Nephron progenitor cell (in vitro differentiated cells): ENCODE measurements around the gene SLX4IP.
A peak's percentile ranks its signal among the peaks of the same experiment; 100 is the strongest.

Experiments used
- DNase-seq: peaks from one replicate; pipeline ENCODE4 v3.0.0; 2021
- H3K27ac Mint-ChIP-seq: 2 replicates; pipeline ENCODE4 v1.8.0; 2021; ENCODE audit warnings: mild to moderate bottlenecking, moderate library complexity, mixed read lengths
- H3K27me3 Mint-ChIP-seq: 2 replicates; pipeline ENCODE4 v1.8.0; 2021; ENCODE audit warnings: mild to moderate bottlenecking, low read depth, mixed read lengths; ENCODE audit not compliant: poor library complexity
- H3K36me3 Mint-ChIP-seq: 2 replicates; pipeline ENCODE4 v1.8.0; 2021; ENCODE audit warnings: low read depth, mixed read lengths
- H3K4me1 Mint-ChIP-seq: 2 replicates; pipeline ENCODE4 v1.8.0; 2021; ENCODE audit warnings: mixed read lengths
- H3K4me3 Mint-ChIP-seq: 2 replicates; pipeline ENCODE4 v1.8.0; 2021; ENCODE audit warnings: mild to moderate bottlenecking, moderate library complexity, mixed read lengths
- H3K9me3 Mint-ChIP-seq: 2 replicates; pipeline ENCODE4 v1.8.0; 2021; ENCODE audit warnings: mild to moderate bottlenecking, moderate library complexity, mixed read lengths
- TF ChIP-seq, protein P1 (sequence below): fragments of 200-600 bp; sonication (generic); IDR thresholded peaks from 2 replicates; pipeline ENCODE4 v1.5.0; 2021; ENCODE audit warnings: antibody characterized with exemption

SLX4IP gene

DNA sequence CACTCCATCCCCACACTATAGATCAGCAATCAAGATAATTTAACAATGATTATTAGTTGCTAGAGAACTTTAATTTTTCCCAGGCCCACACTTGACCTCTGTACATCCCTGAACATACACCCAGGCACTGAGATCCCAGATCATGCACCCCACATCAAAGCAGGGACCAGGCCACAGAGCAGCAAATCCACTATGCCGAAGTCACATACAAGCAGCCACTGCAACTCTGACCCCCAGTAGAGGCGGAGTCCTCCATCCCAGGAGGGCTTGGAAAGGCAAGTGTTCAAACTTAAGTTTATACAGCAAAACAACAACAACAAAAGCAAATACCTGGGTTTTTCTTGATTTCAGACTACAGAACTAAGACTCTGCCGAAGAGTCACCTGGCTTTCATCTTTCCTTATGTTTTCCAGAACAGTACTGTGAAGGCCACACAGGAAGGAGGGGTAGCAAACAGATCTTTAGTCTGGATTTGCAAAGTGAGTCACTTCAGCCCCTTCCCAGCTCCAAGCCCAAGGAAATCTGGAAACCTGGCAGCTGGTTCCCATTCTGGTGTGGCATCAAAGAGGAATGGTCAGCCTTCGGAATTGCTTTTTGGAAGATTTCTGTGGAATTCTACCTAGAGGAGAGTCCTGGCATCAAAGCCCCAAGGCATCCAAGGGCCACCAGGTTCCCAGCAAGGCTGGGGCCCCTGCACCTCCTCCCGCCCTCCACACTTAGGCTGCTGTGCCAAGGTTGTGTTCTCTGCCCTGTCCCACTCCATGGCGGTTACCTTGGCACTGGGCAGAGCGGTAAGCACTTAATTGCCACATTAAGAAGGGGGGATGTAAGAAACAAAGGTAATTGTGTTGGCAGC, 231.3 kb downstream of the SLX4IP start:
- peak overlapping the region; percentile 96 for H3K27ac Mint-ChIP-seq
- H3K9me3 Mint-ChIP-seq, result no peaks in the 10 kb centered on the region
- H3K4me1 Mint-ChIP-seq, result peaks cover 98% of the 10 kb centered on the region
- TF ChIP-seq, protein P1, sequence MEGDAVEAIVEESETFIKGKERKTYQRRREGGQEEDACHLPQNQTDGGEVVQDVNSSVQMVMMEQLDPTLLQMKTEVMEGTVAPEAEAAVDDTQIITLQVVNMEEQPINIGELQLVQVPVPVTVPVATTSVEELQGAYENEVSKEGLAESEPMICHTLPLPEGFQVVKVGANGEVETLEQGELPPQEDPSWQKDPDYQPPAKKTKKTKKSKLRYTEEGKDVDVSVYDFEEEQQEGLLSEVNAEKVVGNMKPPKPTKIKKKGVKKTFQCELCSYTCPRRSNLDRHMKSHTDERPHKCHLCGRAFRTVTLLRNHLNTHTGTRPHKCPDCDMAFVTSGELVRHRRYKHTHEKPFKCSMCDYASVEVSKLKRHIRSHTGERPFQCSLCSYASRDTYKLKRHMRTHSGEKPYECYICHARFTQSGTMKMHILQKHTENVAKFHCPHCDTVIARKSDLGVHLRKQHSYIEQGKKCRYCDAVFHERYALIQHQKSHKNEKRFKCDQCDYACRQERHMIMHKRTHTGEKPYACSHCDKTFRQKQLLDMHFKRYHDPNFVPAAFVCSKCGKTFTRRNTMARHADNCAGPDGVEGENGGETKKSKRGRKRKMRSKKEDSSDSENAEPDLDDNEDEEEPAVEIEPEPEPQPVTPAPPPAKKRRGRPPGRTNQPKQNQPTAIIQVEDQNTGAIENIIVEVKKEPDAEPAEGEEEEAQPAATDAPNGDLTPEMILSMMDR, result no peak
- DNase-seq, result no peak
- H3K36me3 Mint-ChIP-seq, result peaks cover 61% of the 10 kb centered on the region
- H3K4me3 Mint-ChIP-seq, result peak overlapping the region; percentile 71
- no peaks in the 10 kb centered on the region for H3K27me3 Mint-ChIP-seq

DNA sequence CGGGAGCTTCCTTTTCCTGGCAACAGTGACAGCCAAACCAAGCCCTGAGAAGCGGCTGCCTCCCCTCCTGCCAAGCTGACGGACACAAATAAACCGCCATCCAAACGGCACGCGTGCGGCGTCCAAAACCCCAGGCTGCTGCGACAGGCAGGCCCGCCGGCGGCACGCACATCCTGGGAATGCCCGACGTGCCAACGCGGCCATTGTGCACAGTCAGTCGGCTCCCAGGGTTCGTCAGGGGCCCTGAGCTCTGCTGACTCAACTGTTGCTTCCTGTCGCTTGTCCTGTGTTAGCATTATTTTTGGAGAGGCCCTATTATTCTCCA, 231.9 kb downstream of the SLX4IP start:
- Mint-ChIP-seq H3K9me3 (no peaks in the 10 kb centered on the region), H3K4me3 (peak overlapping the region; percentile 59), H3K27ac (peak overlapping the region; percentile 19), H3K36me3 (peaks cover 55% of the 10 kb centered on the region), H3K27me3 (no peaks in the 10 kb centered on the region), H3K4me1 (peaks cover 94% of the 10 kb centered on the region)
- DNase-seq, result no peak
- TF ChIP-seq, protein P1, result no peak

DNA sequence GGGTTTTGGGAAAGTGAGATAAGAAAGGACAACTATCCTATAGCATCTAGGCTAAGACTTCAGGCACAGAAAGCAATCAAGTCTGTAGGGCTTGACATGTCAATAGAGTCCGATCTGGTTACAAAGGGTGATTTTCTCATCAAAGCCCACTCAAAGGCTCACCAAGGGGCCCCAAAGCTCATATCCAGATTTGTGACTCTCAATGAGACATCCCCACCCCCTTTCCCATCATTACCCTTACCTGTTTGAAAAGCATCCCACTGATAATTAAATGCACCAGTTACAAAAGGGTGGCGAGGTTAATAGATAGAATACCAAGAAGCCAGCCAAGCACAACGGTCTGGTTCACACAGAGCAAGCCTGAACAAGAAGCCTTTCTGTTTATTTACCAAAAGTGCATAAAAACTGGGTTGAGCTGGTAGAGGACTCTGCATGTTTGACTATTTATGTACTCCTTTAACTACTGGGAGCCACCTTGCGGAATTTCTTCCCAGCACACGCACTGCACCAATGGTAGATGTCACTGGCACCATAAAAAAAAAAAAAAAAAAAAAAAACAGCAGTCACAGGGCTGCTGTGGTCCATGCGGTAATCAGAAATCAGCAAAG, 232.6 kb downstream of the SLX4IP start:
- Mint-ChIP-seq H3K4me3 (peak overlapping the region; percentile 70), H3K27me3 (no peaks in the 10 kb centered on the region), H3K27ac (peak overlapping the region; percentile 19), H3K4me1 (peaks cover 90% of the 10 kb centered on the region), H3K9me3 (no peaks in the 10 kb centered on the region), H3K36me3 (peaks cover 49% of the 10 kb centered on the region)
- DNase-seq, result no peak
- TF ChIP-seq, protein P1, result no peak

DNA sequence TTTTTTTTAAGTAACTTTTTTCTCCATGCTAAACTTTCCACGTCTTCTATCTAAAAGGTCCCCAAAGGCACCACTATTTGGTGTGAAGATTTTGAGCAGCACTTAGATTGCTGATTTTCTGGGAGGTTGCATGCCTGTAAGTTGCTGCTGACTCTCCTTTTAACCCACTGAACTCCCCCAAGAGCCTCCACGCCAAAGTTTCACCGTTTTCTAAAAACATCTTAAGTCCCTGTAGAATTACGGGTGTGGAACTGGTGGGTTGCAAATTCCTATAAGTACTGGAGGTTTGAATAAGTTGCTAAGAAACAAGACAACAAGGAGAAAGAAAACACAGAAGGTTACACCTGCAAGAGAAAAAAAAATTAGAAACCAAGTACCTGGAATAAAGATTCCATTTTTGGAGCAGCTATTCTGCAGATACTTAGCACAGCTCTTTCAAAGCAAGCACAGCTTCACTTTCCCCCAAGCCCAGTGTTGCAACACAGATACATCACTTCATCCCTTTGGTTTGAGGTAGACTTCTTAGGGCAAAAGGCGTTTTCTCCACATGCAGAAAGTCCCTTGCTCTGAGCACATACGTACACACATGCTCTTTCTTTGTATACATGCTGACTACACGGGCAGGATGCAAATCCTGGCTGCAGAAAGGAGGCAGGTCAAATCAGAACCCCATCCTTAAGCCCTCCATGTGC, 233.7 kb downstream of the SLX4IP start:
- Mint-ChIP-seq H3K4me3 (peak overlapping the region; percentile 84), H3K4me1 (peaks cover 78% of the 10 kb centered on the region), H3K27me3 (no peaks in the 10 kb centered on the region), H3K27ac (peak overlapping the region; percentile 61), H3K9me3 (no peaks in the 10 kb centered on the region), H3K36me3 (peaks cover 37% of the 10 kb centered on the region)
- TF ChIP-seq, protein P1, result no peak
- no peak for DNase-seq

DNA sequence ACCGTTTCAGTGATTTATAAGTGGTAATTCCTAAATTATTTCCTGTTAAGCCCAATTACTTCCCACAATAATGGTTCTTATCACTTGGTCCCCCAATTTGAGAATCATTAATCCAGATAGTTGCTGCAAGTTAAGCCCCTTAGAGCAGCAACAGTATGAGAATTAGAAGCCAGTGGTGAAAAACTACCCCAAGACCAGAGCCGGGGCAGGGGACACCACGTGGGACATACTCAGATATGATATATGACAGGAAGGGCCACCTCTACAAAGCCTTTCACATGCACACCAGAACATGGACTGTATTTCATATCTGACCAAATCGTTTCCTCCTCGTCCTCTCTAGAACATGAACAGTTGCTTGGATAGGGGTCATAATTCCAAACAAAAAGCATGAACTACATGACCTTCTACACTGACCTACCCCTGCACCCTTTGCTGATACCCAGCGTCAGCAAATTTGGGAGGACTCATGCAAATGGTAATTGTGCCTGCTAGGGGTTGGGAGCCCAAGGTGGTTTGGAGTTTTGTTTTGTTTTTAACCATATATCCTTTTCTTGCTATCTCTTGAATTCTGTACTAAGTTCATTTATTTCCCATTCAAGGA, 234.8 kb downstream of the SLX4IP start:
- TF ChIP-seq, protein P1, result no peak
- Mint-ChIP-seq H3K27ac (peak overlapping the region; percentile 87), H3K9me3 (no peaks in the 10 kb centered on the region), H3K4me3 (peak overlapping the region; percentile 84), H3K27me3 (no peaks in the 10 kb centered on the region), H3K36me3 (peaks cover 26% of the 10 kb centered on the region), H3K4me1 (peaks cover 69% of the 10 kb centered on the region)
- no peak for DNase-seq
